ENCODE results near the gene ADAM21.
"Not testable (repeated sequence)": the region's sequence is repeated elsewhere in the genome, so short reads cannot be mapped to it uniquely, and the experiment has no call there.

Gene ADAM21

DNA sequence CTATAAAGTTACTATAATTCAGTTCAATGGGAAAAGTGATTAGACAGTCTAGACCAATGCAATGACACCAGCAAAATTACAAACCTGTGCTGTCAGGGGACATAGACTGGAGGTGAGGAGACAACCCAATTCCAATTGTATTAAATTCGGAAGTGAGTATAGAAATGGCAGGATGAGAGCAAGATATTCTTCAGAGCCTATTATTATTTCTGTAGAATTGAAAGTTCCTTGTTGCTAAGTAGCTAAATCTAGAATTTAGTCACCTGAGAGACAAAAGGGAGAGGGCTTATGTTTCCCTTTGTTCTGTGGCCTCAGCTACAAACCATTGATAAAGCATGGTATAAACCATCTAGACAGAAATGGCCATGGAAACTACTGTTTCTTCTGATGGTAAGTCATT, at the start of gene ADAM21:
TSS of gene ADAM21 (plus strand) at position 301 of the 400 bp plus-strand sequence. CDS start 5,326 bp downstream, outside the sequence.
- H3K27ac ChIP-seq = no peak within 1 kb of the TSS
- no peak for TF ChIP-seq ZFX (IDR thresholded peaks at IDR 0.05)
- TF ChIP-seq, protein P1, sequence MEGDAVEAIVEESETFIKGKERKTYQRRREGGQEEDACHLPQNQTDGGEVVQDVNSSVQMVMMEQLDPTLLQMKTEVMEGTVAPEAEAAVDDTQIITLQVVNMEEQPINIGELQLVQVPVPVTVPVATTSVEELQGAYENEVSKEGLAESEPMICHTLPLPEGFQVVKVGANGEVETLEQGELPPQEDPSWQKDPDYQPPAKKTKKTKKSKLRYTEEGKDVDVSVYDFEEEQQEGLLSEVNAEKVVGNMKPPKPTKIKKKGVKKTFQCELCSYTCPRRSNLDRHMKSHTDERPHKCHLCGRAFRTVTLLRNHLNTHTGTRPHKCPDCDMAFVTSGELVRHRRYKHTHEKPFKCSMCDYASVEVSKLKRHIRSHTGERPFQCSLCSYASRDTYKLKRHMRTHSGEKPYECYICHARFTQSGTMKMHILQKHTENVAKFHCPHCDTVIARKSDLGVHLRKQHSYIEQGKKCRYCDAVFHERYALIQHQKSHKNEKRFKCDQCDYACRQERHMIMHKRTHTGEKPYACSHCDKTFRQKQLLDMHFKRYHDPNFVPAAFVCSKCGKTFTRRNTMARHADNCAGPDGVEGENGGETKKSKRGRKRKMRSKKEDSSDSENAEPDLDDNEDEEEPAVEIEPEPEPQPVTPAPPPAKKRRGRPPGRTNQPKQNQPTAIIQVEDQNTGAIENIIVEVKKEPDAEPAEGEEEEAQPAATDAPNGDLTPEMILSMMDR (conservative IDR thresholded peaks at IDR 0.05) = no peak

DNA sequence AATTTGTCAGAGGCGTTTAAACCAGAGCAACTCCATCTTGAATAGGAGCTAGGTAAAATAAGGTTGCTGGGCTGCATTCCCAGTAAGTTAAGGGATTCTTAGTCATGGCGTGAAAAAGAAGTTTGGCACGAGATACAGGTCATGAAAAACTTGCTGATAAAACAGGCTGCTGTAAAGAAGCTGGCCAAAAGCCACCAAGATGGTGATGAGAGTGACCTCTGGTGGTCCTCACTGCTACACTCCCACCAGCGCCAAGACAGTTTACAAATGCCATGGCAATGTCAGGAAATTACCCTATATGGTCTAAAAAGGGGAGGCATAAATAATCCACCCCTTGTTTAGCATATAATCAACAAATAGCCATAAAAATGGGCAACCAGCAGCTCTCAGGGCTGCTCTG, 48.6 kb upstream of the ADAM21 start:
- TF ChIP-seq, protein P1 (conservative IDR thresholded peaks at IDR 0.05) = peak; percentile 41

DNA sequence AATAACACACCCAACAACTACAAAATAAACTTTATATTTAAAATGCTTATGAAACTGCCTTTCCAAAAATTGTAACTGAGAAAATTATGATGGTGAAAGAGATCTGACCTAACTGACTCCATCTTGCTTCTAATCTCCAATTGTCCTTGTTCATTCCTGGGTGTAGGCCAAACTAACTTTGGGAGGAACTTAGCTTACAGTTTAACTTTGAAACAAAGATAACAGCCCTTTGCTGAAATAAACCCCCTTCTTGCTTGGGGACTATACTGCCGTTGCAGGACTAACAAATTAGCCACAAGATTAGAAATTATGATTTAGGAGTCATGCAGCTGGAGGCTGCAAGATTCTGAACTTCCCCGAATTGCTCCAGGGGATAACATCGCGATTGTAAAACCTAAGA, 45.8 kb upstream of the ADAM21 start:
- H3K27ac ChIP-seq = not testable (repeated sequence)

More for the DNA sequence above, 48.6 kb upstream of the ADAM21 start:
- H3K27ac ChIP-seq = not testable (repeated sequence)

DNA sequence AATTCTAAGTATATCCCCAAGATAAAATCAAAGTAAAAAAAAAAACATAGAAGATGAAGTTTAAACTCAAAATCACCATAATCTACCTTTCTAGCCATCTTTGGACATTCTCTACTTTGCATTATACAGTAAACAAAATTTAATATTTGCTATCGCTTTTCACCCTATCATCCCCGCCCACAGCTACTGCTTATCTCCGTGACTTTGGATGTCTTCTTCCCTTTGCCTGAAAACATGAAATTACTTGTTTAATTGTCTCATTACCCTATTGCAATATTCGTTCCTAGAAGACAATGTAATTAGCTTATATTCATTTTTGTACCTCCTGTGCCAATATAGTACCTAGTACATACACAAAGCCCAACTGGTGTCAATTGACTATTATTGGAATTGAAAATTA, 44.4 kb upstream of the ADAM21 start:
- no peak overlapping the region for H3K27ac ChIP-seq
- TF ChIP-seq, protein P1 (conservative IDR thresholded peaks at IDR 0.05) = no peak
- TF ChIP-seq ZFX (IDR thresholded peaks at IDR 0.05) = no peak

DNA sequence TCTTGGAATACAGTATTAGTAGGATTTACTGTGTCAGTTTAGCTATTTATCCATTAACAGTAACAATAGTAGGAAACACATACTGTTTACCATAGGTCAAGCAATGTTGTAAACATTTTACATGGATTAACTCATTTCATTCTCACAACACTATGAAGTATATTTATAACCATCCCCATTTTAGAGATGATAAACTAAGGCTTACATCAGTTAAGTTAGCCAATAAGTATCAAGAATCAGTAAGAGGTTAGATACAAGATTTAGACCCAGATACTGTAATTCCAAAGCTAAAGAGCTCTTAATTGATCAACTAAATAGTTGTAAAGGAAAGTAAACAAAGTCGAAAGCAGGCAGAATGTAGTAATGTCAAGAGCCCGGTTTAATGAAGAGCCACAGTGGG, 36.2 kb upstream of the ADAM21 start:
- H3K27ac ChIP-seq = no peak overlapping the region
- no peak for TF ChIP-seq ZFX (IDR thresholded peaks at IDR 0.05)
- TF ChIP-seq, protein P1 (conservative IDR thresholded peaks at IDR 0.05) = no peak

DNA sequence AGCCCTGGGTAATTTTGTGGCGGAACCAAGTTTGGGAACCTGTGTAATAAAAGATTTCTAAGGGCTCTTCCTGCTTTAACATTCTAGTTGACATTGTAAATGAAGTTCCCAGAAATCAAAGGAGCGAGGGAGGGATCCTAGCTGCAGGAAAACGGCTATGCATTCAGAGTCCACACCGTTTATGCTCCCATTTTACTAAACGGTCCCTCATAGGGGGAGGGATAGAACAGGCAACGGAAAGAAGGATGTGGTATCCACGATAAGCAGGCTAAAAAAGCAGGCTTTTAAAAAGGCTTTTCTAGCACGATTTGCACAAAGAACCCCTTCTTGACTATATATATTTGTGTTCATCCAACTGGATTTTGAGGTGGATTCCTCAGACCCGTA, 35.6 kb upstream of the ADAM21 start:
- TF ChIP-seq, protein P1 (conservative IDR thresholded peaks at IDR 0.05) = no peak
- no peak for TF ChIP-seq ZFX (IDR thresholded peaks at IDR 0.05)
- peak overlapping the region; percentile 74 for H3K27ac ChIP-seq

DNA sequence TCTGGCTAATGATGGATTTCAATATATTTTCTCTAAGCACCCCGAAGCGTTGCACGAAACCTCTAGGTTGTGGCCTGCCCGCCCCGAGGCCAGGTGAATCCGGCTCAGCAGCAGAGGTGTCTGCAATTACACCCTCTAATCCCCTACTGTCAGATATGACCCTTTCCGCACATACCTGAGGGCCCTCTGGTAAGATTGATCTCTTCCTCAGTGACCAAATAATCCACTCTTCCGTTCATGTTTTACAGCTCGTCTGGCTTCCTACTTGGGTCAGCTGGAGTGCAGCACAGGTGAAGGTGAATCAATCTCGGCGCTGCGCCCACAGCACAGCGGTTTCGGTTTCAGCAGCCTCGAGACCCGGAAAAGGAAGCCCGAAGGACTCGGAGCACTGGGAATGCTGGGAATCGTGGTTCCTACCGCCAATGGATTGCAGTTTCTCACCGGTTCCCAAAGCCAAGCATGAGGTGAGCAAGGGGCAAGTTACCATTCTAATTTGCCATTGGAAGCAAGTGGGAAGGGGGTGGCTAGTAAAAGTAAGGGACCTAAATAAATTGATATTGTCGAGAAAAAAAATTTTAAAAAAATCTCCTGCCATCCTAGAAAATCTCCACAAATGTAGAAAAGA, 35.1 kb upstream of the ADAM21 start, which contains the start of gene SYNJ2BP:
TSS of gene SYNJ2BP (minus strand) at position 366 of the 625 bp plus-strand sequence. CDS start at position 239, 127 bp downstream.
- peak within 1 kb of the TSS; percentile 74 for H3K27ac ChIP-seq
- TF ChIP-seq, protein P1 (conservative IDR thresholded peaks at IDR 0.05) = no peak
- peak; percentile 62 for TF ChIP-seq ZFX (IDR thresholded peaks at IDR 0.05)

DNA sequence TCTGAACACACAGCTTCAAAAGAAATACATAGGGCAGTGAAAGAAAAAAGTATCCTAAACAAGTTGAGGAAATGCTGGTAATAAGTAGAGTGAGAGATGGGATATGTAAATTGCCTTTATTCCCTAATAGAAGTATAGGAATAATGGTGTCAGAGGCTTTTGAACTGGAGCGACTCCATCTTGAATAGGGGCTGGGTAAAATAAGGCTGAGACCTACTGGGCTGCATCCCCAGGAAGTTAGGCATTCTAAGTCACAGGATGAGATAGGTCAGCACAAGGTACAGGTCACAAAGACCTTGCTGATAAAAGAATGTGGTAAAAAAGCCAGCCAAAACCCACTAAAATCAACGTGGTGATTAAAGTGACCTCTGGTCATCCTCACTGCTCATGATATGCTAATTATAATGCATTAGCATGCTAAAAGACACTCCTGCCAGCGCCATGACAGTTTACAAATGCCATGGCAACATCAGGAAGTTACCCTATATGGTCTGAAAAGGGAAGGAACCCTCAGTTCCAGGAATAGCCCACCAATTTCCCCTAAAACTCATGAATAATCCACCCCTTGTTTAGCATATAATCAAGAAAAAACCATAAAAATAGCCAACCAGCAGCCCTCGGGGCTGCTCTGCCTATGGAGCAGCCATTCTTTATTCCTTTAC, 32.6 kb upstream of the ADAM21 start:
- H3K27ac ChIP-seq = not testable (repeated sequence)
